NCI-H146 (cell line): ENCODE data around the gene FRYL.

Source experiments
- DNase-seq: peaks from one replicate; lab custom pipeline; 2025; lab: John Stamatoyannopoulos, UW

The FRYL gene

GRCh38 chr4:48604527-48604926 is 175.6 kb downstream of the FRYL start:
- peak; percentile 42 for DNase-seq

GRCh38 chr4:48604041-48604440 is 176.0 kb downstream of the FRYL start:
- DNase-seq = no peak

- DNase-seq = no peak
Observed at GRCh38 chr4:48603366-48604003, 176.6 kb downstream of the FRYL start.

GRCh38 chr4:48602763-48603162 is 177.3 kb downstream of the FRYL start:
- no peak for DNase-seq

GRCh38 chr4:48602222-48602621 is 177.9 kb downstream of the FRYL start:
- no peak for DNase-seq

GRCh38 chr4:48596336-48596735 is 183.7 kb downstream of the FRYL start:
- DNase-seq = no peak

GRCh38 chr4:48594180-48594579 is 185.9 kb downstream of the FRYL start:
- no peak for DNase-seq

GRCh38 chr4:48591372-48591771 is 188.7 kb downstream of the FRYL start:
- no peak for DNase-seq

- DNase-seq = no peak
Observed at GRCh38 chr4:48590884-48591283, 189.2 kb downstream of the FRYL start.

- DNase-seq = no peak
Observed at GRCh38 chr4:48589098-48589445, 191.0 kb downstream of the FRYL start.

GRCh38 chr4:48588230-48589097 is 191.6 kb downstream of the FRYL start:
- no peak for DNase-seq

- DNase-seq = peak; percentile 43
Observed at GRCh38 chr4:48585401-48585800, 194.7 kb downstream of the FRYL start.

- peak; percentile 64 for DNase-seq
Observed at GRCh38 chr4:48578132-48578968, 201.7 kb downstream of the FRYL start.

- DNase-seq = no peak
Observed at GRCh38 chr4:48575964-48576363, 204.1 kb downstream of the FRYL start.

- no peak for DNase-seq
Observed at GRCh38 chr4:48571471-48571870, 208.6 kb downstream of the FRYL start.

GRCh38 chr4:48570646-48571220 is 209.3 kb downstream of the FRYL start:
- DNase-seq = no peak

- no peak for DNase-seq
Observed at GRCh38 chr4:48566034-48566384, 214.1 kb downstream of the FRYL start.

- DNase-seq = no peak
Observed at GRCh38 chr4:48565362-48566033, 214.6 kb downstream of the FRYL start.

GRCh38 chr4:48564151-48564550 is 215.9 kb downstream of the FRYL start:
- DNase-seq = no peak

- no peak for DNase-seq
Observed at GRCh38 chr4:48558819-48559218, 221.3 kb downstream of the FRYL start.

- DNase-seq = no peak
Observed at GRCh38 chr4:48558026-48558425, 222.1 kb downstream of the FRYL start.

GRCh38 chr4:48557478-48557877 is 222.6 kb downstream of the FRYL start:
- peak; percentile 39 for DNase-seq
